Measurements from ENCODE around the gene DNAJB9. TPM values are rescaled to one million over a fixed set of nuclear protein-coding genes. Genes with fewer than 3 reads are reported as not detected.

Gene DNAJB9
- total RNA-seq, 1 donor from 2014 or later: 49.5 TPM

GRCh38 chr7:108609643-108610042 is 40.0 kb downstream of the DNAJB9 start:
- DNase-seq (ENCODE audit: low read depth): no peak
- Histone ChIP-seq H3K36me3 (ENCODE audit: control insufficient read depth, insufficient read depth, low read length) (no peaks in the 10 kb centered on the region), H3K27me3 (ENCODE audit: control insufficient read depth, insufficient read depth, low read length) (no peaks in the 10 kb centered on the region), H3K4me3 (ENCODE audit: low read depth, low read length) (no peak overlapping the region)
- TF ChIP-seq CTCF (IDR thresholded peaks at IDR 0.05; ENCODE audit: insufficient read depth, low read length, poor library complexity, severe bottlenecking): no peak

GRCh38 chr7:108611268-108611667 is 41.6 kb downstream of the DNAJB9 start:
- H3K4me3 ChIP-seq (ENCODE audit: low read depth, low read length): no peak overlapping the region
- no peak for DNase-seq (ENCODE audit: low read depth)
- TF ChIP-seq CTCF (IDR thresholded peaks at IDR 0.05; ENCODE audit: insufficient read depth, low read length, poor library complexity, severe bottlenecking): no peak
- no peaks in the 10 kb centered on the region for H3K36me3 ChIP-seq (ENCODE audit: control insufficient read depth, insufficient read depth, low read length)
- H3K27me3 ChIP-seq (ENCODE audit: control insufficient read depth, insufficient read depth, low read length): no peaks in the 10 kb centered on the region

GRCh38 chr7:108613147-108613948 is 43.7 kb downstream of the DNAJB9 start:
- no peak for DNase-seq (ENCODE audit: low read depth)
- H3K27me3 ChIP-seq (ENCODE audit: control insufficient read depth, insufficient read depth, low read length): no peaks in the 10 kb centered on the region
- no peak overlapping the region for H3K4me3 ChIP-seq (ENCODE audit: low read depth, low read length)
- H3K36me3 ChIP-seq (ENCODE audit: control insufficient read depth, insufficient read depth, low read length): no peaks in the 10 kb centered on the region
- TF ChIP-seq CTCF (IDR thresholded peaks at IDR 0.05; ENCODE audit: insufficient read depth, low read length, poor library complexity, severe bottlenecking): peak; percentile 55

GRCh38 chr7:108613949-108614381 is 44.3 kb downstream of the DNAJB9 start:
- no peak for DNase-seq (ENCODE audit: low read depth)
- TF ChIP-seq CTCF (IDR thresholded peaks at IDR 0.05; ENCODE audit: insufficient read depth, low read length, poor library complexity, severe bottlenecking): no peak
- no peak overlapping the region for H3K4me3 ChIP-seq (ENCODE audit: low read depth, low read length)
- H3K27me3 ChIP-seq (ENCODE audit: control insufficient read depth, insufficient read depth, low read length): no peaks in the 10 kb centered on the region
- H3K36me3 ChIP-seq (ENCODE audit: control insufficient read depth, insufficient read depth, low read length): no peaks in the 10 kb centered on the region

- DNase-seq (ENCODE audit: low read depth): no peak
- Histone ChIP-seq H3K36me3 (ENCODE audit: control insufficient read depth, insufficient read depth, low read length) (no peaks in the 10 kb centered on the region), H3K4me3 (ENCODE audit: low read depth, low read length) (no peak overlapping the region), H3K27me3 (ENCODE audit: control insufficient read depth, insufficient read depth, low read length) (no peaks in the 10 kb centered on the region)
- no peak for TF ChIP-seq CTCF (IDR thresholded peaks at IDR 0.05; ENCODE audit: insufficient read depth, low read length, poor library complexity, severe bottlenecking)
Measured at GRCh38 chr7:108614896-108615295, 45.2 kb downstream of the DNAJB9 start.

GRCh38 chr7:108618056-108618455 is 48.4 kb downstream of the DNAJB9 start:
- Histone ChIP-seq H3K4me3 (ENCODE audit: low read depth, low read length) (no peak overlapping the region), H3K27me3 (ENCODE audit: control insufficient read depth, insufficient read depth, low read length) (no peaks in the 10 kb centered on the region), H3K36me3 (ENCODE audit: control insufficient read depth, insufficient read depth, low read length) (no peaks in the 10 kb centered on the region)
- DNase-seq (ENCODE audit: low read depth): no peak
- TF ChIP-seq CTCF (IDR thresholded peaks at IDR 0.05; ENCODE audit: insufficient read depth, low read length, poor library complexity, severe bottlenecking): no peak

Data from kidney epithelial cell (primary cell).